ENCODE results near the gene MPIG6B.
"Not testable (repeated sequence)": the region's sequence is repeated elsewhere in the genome, so short reads cannot be mapped to it uniquely, and the experiment has no call there.

The MPIG6B gene

DNA sequence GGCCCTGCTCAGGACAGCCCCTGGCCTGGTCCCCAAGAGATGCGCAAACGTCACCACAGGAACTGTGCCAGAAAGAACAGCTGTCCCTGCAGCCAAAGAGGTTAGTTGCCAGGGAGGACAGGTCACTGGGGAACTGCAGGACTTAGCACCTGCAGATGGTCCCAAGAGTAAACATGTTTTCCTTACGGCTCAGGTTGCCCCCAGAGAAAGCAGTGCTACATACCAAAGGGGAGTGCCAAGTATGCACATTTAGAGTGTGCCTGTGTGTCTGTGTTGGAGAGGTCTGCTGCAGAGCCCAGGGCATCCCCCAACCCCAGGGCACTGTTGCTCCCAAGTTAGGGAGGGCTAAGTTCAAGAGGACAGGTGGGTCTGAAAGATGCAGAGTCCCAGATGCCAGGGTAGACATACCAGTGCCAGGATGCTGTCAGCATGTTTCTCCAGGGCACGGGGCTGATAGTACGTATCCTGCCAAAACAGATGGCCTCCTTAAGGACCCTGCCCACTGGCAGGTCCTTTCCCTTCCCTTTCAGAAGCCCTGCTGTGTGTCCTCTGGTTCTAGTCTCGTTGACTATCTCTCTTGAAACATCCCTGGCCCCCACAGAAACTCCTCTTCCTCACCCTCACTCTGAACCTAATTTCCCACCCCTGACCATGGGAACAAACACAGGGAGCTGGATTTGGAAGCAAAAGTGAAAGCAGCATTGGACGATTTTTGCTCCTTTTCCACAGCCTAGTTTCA, 21.3 kb upstream of the MPIG6B start:
- DNase-seq (ENCODE audit: low read depth): no peak

DNA sequence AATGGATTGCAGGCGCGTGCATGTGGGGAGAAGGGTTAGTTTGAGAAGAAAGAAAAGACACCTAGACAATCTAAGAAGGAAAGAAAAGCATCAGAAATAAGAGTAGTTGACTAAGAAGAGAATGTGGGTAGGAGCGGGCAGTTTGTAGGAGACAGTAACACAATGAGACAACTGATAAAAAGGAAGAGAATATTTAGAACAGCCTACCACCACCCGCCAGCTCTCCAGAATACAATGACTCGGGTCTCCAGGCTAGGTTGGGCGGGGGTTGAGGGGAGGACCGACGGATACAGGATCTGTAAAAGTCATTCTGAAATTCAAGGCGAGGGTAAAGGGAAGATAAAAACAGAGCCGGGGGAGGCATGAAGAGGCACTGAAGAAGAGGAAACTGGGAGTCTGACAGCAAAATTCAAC, 20.8 kb upstream of the MPIG6B start:
- no peak for DNase-seq (ENCODE audit: low read depth)

DNA sequence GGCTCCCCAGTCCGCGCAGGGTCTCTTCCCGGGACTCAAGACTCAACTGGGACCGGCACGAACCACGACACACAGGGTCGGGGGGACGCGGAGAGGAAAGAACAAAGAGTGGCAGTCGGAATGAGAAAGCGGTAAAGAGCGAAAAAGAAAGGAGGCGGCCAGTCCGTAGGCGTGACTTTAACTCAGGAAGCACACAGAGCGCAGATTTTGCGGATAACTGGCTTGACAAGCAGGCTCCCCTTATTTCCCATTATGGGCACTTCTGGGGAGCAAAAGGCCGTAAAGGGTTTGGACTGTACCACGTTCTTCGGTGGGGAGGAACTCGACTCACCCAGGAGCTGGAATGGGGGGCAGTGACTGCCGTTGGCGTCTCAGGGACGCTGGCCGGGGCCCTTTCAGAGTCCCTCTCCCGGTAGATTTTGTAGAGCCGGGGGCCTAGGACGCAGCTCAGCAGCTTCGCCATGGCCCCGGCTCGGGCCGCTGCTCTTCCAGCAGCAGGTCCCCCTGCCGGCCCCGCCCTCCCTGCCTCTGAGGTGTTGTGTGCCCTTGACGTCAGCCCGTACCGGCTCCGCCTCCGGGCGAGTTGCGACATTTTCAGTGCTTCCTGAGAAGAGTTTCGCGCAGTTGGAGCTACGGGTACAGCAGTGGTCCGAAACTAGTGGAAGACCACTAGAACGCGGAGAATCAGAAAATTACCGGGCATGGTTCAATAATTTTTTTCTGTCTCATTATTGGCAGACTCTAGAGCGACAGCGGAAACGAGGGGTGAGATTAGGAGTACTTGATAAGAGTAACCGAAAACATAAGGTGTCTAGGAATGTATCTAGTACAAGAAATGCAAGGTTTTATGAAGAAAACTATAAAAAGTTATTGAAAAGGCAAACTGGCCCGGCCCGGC, 20.1 kb upstream of the MPIG6B start, which contains the start of gene ABHD16A:
Gene ABHD16A (minus strand): TSS at position 506 of the 898 bp plus-strand sequence. CDS start 43 bp downstream, at position 463.
- peak; percentile 97 for DNase-seq (ENCODE audit: low read depth)

DNA sequence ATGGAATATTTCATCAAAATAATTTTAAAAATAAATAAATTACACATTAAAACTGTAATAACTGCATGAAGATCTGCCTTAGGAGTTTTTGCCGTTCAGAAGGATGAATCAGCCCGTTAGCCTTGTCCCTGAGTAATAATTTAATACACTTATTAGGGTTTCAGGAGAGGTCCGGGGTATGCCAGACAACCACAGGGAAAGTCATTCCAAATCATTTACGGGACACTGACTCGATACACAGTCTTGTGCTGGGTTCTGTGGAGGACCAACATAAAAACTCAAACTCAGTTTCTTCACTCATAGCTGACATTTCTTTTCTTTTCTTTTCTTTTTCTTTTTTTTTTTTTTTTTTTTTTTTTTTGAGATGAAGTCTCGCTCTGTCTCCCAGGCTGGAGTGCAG, 17.2 kb upstream of the MPIG6B start:
- no peak for DNase-seq (ENCODE audit: low read depth)

DNA sequence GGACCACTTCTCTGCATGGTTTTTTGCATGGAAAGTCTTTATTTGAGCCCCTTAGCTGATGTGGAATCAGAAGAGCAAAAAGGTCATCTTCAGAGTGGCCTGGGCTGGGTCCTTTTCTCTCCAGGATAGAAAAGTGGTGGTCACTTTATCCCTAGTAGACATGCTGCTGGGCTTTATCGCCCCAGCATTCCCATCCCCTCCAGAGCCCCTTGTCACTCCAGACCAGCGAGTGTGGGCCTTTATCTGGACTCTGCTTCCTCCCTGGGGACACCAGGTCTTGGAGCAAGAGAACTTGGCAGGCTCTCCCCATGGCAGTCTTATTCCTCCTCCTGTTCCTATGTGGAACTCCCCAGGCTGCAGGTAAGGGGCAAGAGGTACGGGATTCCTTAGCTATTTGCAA, 16.6 kb upstream of the MPIG6B start, which contains the start of gene LY6G6F:
Gene LY6G6F (plus strand): TSS at position 268 of the 400 bp plus-strand sequence. CDS start 41 bp downstream, at position 309.
- DNase-seq (ENCODE audit: low read depth): no peak

DNA sequence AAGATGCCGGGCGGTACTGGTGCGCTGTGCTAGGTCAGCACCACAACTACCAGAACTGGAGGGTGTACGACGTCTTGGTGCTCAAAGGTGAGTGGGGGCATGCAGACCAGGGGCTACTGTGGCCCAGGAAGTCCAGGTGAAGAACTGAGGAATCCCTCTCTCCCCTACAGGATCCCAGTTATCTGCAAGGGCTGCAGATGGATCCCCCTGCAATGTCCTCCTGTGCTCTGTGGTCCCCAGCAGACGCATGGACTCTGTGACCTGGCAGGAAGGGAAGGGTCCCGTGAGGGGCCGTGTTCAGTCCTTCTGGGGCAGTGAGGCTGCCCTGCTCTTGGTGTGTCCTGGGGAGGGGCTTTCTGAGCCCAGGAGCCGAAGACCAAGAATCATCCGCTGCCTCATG, 15.5 kb upstream of the MPIG6B start:
- DNase-seq (ENCODE audit: low read depth): no peak

DNA sequence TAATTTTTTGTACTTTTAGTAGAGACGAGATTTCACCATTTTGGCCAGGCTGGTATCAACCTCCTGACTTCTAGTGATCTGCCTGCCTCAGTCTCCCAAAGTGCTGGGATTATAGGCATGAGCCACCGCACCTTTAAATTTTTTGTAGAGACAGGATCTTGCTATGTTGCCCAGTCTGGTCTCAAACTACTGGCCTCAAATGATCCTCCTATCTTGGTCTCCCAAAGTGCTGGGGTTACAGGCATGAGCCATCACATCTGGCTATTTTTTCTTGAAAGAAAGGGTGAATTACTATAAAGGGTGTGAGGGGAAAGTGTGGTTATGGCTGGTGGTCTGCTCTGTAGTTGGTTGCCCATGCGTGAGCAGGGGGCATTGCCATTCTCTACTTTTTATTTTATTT, 14.9 kb upstream of the MPIG6B start:
- DNase-seq (ENCODE audit: low read depth): no peak

DNA sequence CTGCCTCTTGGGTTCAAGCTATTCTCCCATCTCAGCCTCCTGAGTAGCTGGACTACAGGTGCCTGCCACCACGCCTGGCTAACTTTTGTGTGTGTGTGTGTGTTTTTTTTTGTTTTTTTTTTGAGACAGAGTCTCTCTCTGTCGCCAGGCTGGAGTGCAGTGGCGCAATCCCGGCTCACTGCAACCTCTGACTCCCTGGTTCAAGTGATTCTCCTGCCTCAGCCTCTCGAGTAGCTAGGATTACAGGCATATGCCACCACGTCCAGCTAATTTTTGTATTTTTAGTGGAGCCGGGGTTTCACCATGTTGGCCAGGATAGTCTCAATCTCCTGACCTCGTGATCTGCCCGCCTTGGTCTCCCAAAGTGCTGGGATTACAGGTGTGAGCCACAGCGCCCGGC, 14.0 kb upstream of the MPIG6B start:
- not testable (repeated sequence) for DNase-seq (ENCODE audit: low read depth)

DNA sequence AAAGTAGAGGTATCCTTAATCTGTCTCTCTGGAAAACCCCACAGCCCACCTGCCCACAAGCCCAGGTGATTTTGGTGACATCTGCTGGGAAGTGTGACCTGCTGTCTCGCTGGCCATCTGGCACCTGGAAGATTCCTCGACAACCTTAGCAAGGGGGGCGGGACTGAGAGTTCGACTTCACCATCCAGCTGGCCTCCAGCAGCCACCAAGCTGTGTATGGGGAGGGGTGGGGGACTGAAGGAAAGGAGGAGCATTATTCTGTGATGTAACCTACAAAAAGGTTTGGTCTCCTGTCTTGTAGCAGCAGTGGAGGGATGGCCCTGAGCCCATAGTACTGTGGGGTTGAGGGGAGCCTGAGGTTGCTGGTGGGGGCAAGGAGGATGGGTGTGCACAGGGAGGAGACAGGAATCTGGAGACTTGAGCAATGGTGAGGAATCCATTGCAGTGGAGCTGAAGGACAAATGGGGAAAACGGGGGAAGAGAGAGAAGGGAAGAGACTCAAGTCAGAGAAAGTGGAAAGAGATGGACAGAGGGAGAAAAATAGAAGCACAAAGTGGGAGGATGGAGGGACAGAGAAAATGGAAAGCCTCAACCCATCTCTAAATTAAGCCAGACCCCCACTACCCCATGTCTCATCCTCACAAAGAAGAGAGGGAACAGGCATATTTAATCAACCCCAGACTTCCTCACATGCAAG, 12.5 kb upstream of the MPIG6B start:
- no peak for DNase-seq (ENCODE audit: low read depth)

DNA sequence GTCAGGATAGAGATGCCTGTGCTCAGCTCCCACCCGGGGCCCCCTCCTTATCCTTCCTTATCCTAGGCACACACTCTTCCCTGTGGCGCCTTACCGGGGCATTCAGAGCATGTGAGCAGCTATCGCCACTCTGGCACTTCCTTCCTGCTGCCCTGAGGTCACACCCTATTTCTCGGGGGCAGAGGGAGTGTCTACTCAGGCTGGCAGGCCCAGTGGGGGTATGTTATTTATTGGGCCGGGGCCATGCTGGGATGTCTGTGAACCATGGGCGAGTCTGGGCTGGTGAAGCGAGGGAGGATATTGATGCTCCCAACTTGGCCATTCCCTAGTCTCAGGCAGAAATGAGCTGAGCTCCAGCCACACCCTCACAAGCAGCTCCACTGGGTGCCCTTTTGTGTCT, 11.9 kb upstream of the MPIG6B start:
- DNase-seq (ENCODE audit: low read depth): no peak

DNA sequence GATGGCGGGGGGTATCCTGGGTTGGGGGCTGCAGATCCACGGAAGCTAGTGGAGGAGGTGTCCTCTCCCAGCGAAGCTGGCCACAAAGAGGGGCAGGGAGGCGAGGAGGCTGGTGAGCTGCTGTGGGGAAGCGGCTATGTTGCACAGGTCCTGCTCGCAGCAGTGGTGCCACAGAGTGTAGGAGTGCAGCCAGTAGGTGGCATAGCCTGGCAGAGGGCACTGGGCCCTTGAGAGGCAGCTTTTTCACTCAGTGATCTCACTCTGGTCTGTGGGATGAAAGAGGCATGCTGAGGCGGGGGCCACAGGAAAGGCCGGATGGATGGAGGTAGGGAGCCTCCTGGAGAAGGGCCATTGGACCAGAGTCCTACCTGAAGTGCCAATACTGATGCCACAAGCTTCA, 10.9 kb upstream of the MPIG6B start:
- DNase-seq (ENCODE audit: low read depth): no peak

DNA sequence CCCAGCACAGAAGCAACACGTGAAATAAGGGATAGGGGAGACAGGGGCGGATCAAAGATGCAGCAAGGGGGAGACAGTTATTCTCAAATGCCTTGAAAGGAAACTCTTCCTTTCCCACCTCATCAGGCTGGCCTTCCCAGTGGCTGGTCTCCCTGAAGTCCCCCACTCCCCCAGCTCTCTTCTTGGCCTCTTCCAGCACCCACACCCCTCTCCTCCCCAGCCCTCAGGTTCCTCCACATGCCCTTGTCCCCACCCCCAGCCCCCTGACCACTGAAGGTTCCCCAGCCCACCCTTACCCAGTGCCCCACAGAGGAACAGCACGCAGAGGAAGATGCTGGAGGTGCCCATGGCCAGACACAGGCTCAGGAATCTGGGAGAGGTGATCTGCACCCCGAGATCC, 9.7 kb upstream of the MPIG6B start:
- no peak for DNase-seq (ENCODE audit: low read depth)

DNA sequence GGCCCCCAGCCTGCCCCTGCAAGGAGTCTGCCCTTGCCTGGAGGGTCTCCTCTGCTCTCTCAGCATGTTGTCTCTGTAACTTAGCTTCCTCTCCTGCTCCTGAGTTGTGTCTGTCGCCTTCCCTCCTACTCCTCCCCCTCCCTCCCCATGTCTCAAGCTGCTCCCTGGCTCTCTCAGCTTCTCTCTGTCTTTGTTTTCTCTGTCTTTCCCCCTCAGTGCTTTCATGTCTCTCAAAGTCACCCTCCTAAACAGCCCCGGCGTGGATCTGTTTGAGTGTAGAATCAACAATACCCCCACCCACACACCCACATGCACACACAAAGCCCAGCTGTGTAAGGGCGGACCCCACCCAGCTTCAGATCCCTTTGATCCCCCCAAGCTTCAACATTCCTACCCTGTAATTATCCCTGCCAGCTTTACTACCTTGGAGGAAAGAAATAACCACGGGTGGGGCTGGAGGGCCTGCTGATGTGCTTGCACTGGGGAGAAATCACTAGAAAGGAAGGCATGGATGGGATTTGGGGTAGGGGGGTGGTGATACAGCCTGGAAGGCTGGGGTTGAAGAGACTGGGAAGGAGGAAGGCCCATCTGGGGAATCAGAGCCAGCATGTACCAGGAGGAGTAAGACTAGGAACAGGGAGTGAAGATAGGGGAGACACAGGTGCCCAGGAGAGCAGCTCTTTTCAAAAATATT, 9.0 kb upstream of the MPIG6B start:
- no peak for DNase-seq (ENCODE audit: low read depth)

DNA sequence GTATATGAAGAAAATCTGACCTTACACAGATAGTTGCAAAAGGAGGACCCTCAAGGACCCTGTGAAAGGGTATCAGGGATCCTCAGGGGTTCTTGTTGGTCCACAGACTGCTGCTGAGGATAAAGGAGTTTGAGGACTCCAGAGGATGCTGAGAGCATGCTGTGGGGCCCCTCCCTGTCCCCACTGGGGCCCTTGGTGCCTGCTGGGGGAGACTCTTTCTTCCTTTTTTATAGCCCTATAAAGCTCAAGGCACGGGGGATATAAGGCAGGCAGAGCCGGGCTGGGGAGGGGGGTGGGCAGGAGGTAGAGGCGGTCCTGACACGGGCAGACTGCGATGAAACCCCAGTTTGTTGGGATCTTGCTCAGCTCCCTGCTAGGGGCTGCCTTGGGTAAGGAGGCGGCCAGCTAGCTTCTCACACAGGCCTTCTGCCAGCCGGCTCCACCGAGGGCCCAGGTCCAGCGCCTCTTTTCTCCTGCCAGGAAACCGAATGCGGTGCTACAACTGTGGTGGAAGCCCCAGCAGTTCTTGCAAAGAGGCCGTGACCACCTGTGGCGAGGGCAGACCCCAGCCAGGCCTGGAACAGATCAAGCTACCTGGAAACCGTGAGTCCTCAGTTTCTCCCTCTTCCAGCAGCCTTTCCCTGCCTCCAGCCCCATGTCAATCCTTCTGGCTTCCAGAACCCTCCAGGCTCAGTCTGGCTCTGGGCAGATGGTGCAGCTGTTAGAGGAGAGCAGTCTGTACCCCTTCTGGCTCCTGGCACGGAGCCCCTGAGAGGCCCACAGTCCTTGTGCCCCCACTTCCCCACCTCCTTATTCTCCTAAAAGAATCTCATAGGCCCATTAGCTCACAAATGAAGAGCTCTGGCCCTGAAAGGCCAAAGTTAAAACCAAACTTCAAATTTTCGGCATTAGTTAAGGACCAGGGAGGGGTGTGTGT, 7.9 kb upstream of the MPIG6B start, which contains the start of gene LY6G6D:
Gene LY6G6D (plus strand): TSS at position 327 of the 937 bp plus-strand sequence. CDS start 8 bp downstream, at position 335.
- DNase-seq (ENCODE audit: low read depth): no peak

DNA sequence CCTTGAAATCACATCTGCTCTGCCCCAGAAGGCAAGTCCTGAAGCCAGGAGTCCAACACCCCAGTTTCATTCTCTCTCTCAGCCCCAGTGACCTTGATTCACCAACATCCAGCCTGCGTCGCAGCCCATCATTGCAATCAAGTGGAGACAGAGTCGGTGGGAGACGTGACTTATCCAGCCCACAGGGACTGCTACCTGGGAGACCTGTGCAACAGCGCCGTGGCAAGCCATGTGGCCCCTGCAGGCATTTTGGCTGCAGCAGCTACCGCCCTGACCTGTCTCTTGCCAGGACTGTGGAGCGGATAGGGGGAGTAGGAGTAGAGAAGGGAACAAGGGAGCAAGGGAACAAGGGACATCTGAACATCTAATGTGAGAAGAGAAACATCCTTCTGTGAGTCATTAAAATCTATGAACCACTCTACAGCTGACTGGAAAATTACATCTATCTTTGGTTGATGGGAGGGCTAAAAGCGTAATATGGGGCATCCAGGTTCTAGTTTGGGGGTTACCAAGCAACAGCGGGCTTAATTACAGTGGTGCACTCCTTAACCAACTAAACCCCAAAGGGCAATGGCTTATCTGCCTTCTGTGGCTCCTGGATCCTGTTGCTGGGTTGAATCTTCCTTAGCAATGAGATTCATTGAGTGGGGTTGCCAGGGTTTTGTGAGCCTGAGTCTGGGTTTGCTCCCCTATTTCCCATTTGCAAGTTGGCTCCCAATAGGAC, 5.5 kb upstream of the MPIG6B start:
- no peak for DNase-seq (ENCODE audit: low read depth)

DNA sequence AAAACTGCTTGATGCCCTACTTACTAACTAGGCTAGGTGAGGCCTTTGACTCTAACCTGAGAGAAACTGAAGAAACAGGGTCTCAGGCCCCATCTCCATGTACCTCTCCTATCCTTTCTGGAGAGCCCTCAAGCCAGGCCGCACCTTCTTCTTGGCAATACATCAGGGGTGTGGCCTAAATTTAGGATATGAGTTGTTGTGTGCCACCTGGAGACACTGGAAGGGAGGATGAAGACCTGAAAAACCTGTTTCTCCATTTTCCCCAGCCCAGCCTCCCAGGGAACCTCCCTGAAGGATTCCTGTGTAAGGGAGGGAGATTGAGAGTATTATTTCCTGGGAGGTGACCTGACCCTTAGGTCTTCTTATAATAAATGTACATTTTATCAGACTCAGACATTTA, 4.9 kb upstream of the MPIG6B start:
- DNase-seq (ENCODE audit: low read depth): no peak

DNA sequence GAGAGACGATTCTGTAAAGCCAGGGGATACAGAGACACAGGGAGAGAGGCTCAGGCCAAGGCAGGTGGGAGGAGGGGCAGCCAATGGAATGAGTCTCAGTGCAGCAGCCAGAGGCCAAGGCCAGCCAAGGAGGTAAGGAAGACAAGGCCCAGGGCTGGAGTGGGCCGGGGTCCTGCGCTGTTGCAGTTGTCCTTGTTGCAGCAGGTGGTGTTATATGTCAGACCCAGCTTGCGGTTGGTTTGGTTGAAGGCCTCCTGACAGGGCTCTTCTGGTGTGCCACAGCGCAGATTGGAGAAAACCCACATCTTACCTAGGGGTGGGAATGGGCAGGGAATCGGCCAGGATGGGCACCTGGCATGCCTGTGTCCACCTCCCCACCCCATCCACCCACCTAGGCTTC, 4.2 kb upstream of the MPIG6B start:
- DNase-seq (ENCODE audit: low read depth): no peak

DNA sequence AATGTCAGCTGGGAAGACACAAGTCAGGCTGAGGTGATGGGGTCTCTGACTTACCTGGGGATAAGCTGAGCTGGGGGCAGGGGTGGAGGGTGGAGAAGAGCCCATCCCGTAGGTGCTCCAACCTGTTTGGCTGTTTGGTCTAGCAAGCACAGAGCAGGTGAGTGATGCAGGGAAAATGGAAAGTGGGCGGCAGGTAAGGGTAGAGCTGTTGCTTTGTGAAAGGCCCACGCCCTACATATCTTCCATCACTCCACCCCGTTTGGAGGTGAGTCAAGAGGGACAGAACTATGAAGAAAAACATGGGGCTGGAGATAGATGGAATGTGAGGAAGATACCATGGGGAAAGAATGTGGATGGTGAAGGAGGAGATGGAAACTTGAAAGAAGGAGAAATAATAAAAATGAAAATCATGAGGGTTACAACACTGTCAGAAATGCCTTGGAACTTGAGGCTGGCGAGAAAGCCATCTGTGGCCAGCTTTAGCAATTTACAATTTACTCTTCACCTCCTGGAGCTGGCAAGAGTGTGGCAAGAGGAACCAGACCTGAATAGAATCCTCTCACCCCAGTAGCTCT, 2.9 kb upstream of the MPIG6B start:
- no peak for DNase-seq (ENCODE audit: low read depth)

DNA sequence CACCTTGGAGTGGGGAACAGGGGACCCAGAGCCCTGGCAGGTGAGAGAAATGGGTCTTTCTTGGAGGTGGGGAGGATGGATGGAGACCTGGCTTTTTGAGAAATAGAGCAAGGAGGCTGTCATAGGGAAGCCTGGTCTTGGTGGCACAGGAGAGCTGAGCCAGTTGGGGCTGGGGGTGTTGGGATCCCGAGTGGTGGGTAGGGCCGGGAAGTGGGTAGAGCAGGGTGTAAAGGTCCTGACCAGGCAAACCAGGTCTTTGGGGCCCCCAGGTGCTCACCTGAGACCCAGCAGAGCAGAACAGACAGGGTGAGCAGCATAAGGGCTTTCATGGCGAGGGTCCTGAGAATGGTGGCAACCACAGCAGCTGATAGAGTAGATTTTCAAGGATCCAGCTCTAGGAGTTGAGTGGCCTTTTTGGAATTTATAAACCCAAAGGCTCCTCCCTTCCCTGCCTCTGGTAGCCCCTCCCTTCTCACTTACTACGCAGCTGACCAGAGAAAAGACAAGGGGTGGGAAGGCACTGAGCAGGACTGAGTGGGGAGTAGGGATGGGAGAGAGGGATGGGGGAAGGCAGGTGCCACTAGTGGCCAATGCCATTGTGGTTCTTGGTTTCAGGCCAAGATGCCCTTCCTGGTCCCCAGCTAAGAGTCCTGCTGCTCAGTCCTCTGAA, 1.7 kb upstream of the MPIG6B start, which contains the start of gene LY6G6C:
Gene LY6G6C (minus strand): TSS at position 396 of the 670 bp plus-strand sequence. CDS start 67 bp downstream, at position 329.
- no peak for DNase-seq (ENCODE audit: low read depth)
